WTC11 (cell line): Measurements from ENCODE around the gene MOSPD3. TPM values are rescaled to one million over a fixed set of nuclear protein-coding genes. Genes with fewer than 3 reads are reported as not detected.
A peak's percentile ranks its signal among the peaks of the same experiment; 100 is the strongest.

Source experiments
- ATAC-seq: fragments of 200-7000 bp; cut with Tn5 transposase; 2 replicates; pipeline ENCODE4 v1.10.0; 2021; ENCODE audit warnings: mild to moderate bottlenecking, moderate library complexity
- CTCF ChIA-PET: fragments of 300-600 bp; sonication (Branson Sonifier 250); formaldehyde crosslinking; loops from one replicate; lab custom pipeline; 2021; ENCODE audit warnings: antibody characterized with exemption; lab: Charles Lee
- POLR2A ChIA-PET: fragments of 350-600 bp; sonication (Branson Sonifier 250); formaldehyde crosslinking; loops from one replicate; lab custom pipeline; 2021; ENCODE audit warnings: antibody characterized with exemption; lab: Charles Lee
- DNase-seq: peaks from one replicate; pipeline ENCODE4 v3.0.0; 2021; ENCODE audit warnings: low spot score
- H3K27ac Mint-ChIP-seq: 2 replicates; pipeline ENCODE4 v1.8.0; 2021; ENCODE audit warnings: mixed read lengths
- H3K27me3 Mint-ChIP-seq: 2 replicates; pipeline ENCODE4 v1.8.0; 2021; ENCODE audit warnings: low read depth, mild to moderate bottlenecking, moderate library complexity, mixed read lengths
- H3K36me3 Mint-ChIP-seq: 2 replicates; pipeline ENCODE4 v1.8.0; 2021; ENCODE audit warnings: mixed read lengths
- H3K4me1 Mint-ChIP-seq: 2 replicates; pipeline ENCODE4 v1.8.0; 2022; ENCODE audit warnings: mixed read lengths
- H3K4me3 Mint-ChIP-seq: 2 replicates; pipeline ENCODE4 v1.8.0; 2021; ENCODE audit warnings: mild to moderate bottlenecking, moderate library complexity, mixed read lengths
- H3K9me3 Mint-ChIP-seq: 2 replicates; pipeline ENCODE4 v1.8.0; 2021; ENCODE audit warnings: mixed read lengths
- CREM ChIP-seq: sonication (generic); formaldehyde crosslinking; IDR thresholded peaks from 2 replicates; pipeline ENCODE4 v1.8.1; 2022; ENCODE audit warnings: mild to moderate bottlenecking, missing genetic modification reagents, moderate library complexity
- ESRRA ChIP-seq: sonication (generic); formaldehyde crosslinking; IDR thresholded peaks from 2 replicates; pipeline ENCODE4 v1.8.1; 2022; ENCODE audit warnings: mild to moderate bottlenecking, missing genetic modification reagents, borderline replicate concordance
- ETV6 ChIP-seq: sonication (generic); formaldehyde crosslinking; IDR thresholded peaks from 2 replicates; pipeline ENCODE4 v1.8.1; 2022; ENCODE audit warnings: mild to moderate bottlenecking, missing genetic modification reagents
- FOXK1 ChIP-seq: sonication (generic); formaldehyde crosslinking; IDR thresholded peaks from 2 replicates; pipeline ENCODE4 v1.8.0; 2022; ENCODE audit warnings: mild to moderate bottlenecking, moderate library complexity, missing genetic modification reagents
- NR1H2 ChIP-seq: sonication (generic); formaldehyde crosslinking; IDR thresholded peaks from 2 replicates; pipeline ENCODE4 v1.9.0; 2021; ENCODE audit warnings: mild to moderate bottlenecking, moderate library complexity, missing genetic modification reagents
- SMAD3 ChIP-seq: sonication (generic); formaldehyde crosslinking; IDR thresholded peaks from 2 replicates; pipeline ENCODE4 v1.8.0; 2022; ENCODE audit warnings: missing genetic modification reagents, mild to moderate bottlenecking, borderline replicate concordance
- TEAD1 ChIP-seq: sonication (generic); formaldehyde crosslinking; IDR thresholded peaks from 2 replicates; pipeline ENCODE4 v1.8.0; 2022; ENCODE audit warnings: mild to moderate bottlenecking, missing genetic modification reagents
- ZNF396 ChIP-seq: fragments of 250-450 bp; sonication (Bioruptor Pico); IDR thresholded peaks from 2 replicates; pipeline ENCODE4 v1.8.0; 2021; ENCODE audit warnings: mild to moderate bottlenecking, moderate library complexity, borderline replicate concordance
- total RNA-seq: library from RNA; stranded (reverse); gene quantifications from 3 replicates; pipeline ENCODE4 v1.2.3, GENCODE V29; 2021
- TF ChIP-seq, protein P1 (sequence below): sonication (generic); formaldehyde crosslinking; IDR thresholded peaks from 2 replicates; pipeline ENCODE4 v1.8.0; 2022; ENCODE audit warnings: missing genetic modification reagents
- TF ChIP-seq, protein P2 (sequence below): sonication (generic); formaldehyde crosslinking; IDR thresholded peaks from 2 replicates; pipeline ENCODE4 v1.8.1; 2022; ENCODE audit warnings: mild to moderate bottlenecking, moderate library complexity, missing genetic modification reagents

MOSPD3 gene
- total RNA-seq, 1 experiment from 2014 or later: 21.9 TPM

DNA sequence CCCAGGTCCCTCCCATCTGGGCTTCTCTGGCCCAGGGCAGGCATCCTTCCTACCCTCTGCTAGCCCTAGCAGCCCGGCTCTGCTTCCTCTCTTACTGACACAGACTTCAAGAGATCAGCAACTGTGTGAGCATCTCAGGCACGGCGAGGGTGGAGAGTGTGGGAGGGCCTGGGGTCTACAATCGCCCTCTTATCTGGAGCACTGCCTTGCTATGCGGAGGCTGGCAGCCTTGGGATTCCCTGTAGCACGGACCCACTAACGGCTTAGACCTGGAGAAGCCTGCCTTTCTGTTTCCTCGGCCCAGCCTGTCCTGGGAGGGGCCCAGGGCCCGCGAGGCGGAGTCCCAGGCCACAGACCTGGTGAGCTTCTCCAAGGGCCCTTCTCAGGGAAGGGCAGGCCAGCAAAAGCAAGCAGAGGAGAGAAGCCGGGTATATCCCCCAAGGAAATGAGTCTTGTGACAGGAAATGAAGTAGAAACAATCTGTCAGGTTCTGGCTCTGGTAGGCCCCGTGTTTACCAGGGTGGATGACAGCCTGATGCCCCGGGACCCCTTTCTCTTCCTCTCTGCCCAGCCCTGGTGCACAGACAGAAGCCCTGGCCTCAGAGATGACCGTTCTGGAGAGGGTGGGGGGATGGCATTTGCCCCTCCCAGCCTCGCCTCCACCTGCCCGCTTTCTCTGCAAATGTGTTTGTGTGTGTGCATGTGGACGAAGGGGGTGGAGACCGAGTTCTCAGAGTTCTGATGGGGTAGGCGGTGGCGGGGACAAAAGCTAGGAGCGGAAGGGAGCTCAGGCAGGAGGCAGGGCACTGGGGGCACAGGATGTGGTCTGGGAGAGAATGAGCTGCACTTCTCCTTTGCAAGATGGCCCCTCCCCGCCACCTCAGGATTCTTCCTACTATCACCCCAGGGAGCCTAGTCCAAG lies 28.9 kb upstream of the MOSPD3 start:
- Mint-ChIP-seq H3K27me3 (peaks cover 5% of the 10 kb centered on the region; the same call in 1 of the 2 replicates), H3K9me3 (no peaks in the 10 kb centered on the region), H3K36me3 (peaks cover 4% of the 10 kb centered on the region; the same call in 1 of the 2 replicates), H3K4me3 (peak overlapping the region; percentile 66), H3K27ac (peak overlapping the region; percentile 89), H3K4me1 (peaks cover 21% of the 10 kb centered on the region)
- TF ChIP-seq, protein P1, sequence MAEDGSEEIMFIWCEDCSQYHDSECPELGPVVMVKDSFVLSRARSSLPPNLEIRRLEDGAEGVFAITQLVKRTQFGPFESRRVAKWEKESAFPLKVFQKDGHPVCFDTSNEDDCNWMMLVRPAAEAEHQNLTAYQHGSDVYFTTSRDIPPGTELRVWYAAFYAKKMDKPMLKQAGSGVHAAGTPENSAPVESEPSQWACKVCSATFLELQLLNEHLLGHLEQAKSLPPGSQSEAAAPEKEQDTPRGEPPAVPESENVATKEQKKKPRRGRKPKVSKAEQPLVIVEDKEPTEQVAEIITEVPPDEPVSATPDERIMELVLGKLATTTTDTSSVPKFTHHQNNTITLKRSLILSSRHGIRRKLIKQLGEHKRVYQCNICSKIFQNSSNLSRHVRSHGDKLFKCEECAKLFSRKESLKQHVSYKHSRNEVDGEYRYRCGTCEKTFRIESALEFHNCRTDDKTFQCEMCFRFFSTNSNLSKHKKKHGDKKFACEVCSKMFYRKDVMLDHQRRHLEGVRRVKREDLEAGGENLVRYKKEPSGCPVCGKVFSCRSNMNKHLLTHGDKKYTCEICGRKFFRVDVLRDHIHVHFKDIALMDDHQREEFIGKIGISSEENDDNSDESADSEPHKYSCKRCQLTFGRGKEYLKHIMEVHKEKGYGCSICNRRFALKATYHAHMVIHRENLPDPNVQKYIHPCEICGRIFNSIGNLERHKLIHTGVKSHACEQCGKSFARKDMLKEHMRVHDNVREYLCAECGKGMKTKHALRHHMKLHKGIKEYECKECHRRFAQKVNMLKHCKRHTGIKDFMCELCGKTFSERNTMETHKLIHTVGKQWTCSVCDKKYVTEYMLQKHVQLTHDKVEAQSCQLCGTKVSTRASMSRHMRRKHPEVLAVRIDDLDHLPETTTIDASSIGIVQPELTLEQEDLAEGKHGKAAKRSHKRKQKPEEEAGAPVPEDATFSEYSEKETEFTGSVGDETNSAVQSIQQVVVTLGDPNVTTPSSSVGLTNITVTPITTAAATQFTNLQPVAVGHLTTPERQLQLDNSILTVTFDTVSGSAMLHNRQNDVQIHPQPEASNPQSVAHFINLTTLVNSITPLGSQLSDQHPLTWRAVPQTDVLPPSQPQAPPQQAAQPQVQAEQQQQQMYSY (CRISPR knock-in tag): peak; percentile 46; the same call in 1 of the 2 replicates
- TF ChIP-seq, protein P2, sequence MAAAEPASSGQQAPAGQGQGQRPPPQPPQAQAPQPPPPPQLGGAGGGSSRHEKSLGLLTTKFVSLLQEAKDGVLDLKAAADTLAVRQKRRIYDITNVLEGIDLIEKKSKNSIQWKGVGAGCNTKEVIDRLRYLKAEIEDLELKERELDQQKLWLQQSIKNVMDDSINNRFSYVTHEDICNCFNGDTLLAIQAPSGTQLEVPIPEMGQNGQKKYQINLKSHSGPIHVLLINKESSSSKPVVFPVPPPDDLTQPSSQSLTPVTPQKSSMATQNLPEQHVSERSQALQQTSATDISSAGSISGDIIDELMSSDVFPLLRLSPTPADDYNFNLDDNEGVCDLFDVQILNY: no peak
- DNase-seq (no peak), ATAC-seq (no peak)
- ChIA-PET CTCF (interaction anchor here (0.6 to 5.2 kb wide), 18 partner anchors 12 to 559 kb away, joined by 3 to 67 read pairs (median 10); partner anchors contain the start of genes PCOLCE, POP7 and TSC22D4), POLR2A (interaction anchor here (0.6 to 3.9 kb wide), 4 partner anchors 12 to 132 kb away, joined by 4 to 60 read pairs (median 23); partner anchors contain the start of genes MOSPD3 and PCOLCE)

DNA sequence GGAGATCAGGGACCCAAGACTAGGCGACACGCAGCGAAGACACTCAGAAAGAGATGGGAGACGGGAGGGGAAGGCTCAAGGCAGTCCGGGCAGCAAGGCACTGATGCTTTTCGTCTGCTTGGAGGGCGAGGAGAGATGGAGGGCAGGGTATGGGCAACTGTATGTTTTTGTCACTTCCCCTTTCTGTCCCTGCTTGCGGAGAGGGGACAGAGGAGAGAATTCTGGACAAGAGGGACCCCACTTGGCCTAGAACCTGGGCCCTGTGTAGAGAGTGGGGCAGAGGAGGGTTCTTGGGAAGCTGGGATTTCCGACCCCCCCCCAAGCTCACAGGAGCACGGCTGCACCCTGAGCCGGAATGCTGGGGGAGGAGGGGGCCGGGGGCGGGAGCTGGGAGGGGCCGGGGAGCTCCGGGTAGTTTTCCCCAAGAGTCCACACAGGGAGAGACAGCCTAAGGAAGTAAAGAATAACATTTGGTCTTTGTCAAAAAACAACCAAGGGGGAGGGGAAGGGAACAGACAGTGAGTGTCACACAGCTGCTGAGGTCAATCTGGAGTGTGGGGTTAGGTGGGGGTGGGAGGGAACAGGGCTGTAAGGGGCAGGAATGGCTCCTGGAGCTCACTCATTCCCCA lies 28.2 kb upstream of the MOSPD3 start:
- Mint-ChIP-seq H3K36me3 (no peaks in the 10 kb centered on the region; the same call in 1 of the 2 replicates), H3K27me3 (peaks cover 9% of the 10 kb centered on the region; the same call in 1 of the 2 replicates), H3K27ac (peak overlapping the region; percentile 100), H3K4me1 (peaks cover 26% of the 10 kb centered on the region), H3K4me3 (peak overlapping the region; percentile 99), H3K9me3 (no peaks in the 10 kb centered on the region)
- ATAC-seq: no peak
- ChIA-PET CTCF (interaction anchor here (0.6 to 5.2 kb wide), 22 partner anchors 12 to 558 kb away, joined by 3 to 67 read pairs (median 10); partner anchors contain the start of genes EPHB4, MOSPD3, PCOLCE and POP7), POLR2A (interaction anchor here (0.5 to 3.9 kb wide), 10 partner anchors 11 to 305 kb away, joined by 3 to 60 read pairs (median 4); partner anchors contain the start of genes GNB2, MOSPD3, PCOLCE and POP7)
- TF ChIP-seq SMAD3 (no peak), TEAD1 (CRISPR knock-in tag) (no peak), ZNF396 (CRISPR knock-in tag) (no peak), NR1H2 (CRISPR knock-in tag) (no peak)
- no peak for DNase-seq

DNA sequence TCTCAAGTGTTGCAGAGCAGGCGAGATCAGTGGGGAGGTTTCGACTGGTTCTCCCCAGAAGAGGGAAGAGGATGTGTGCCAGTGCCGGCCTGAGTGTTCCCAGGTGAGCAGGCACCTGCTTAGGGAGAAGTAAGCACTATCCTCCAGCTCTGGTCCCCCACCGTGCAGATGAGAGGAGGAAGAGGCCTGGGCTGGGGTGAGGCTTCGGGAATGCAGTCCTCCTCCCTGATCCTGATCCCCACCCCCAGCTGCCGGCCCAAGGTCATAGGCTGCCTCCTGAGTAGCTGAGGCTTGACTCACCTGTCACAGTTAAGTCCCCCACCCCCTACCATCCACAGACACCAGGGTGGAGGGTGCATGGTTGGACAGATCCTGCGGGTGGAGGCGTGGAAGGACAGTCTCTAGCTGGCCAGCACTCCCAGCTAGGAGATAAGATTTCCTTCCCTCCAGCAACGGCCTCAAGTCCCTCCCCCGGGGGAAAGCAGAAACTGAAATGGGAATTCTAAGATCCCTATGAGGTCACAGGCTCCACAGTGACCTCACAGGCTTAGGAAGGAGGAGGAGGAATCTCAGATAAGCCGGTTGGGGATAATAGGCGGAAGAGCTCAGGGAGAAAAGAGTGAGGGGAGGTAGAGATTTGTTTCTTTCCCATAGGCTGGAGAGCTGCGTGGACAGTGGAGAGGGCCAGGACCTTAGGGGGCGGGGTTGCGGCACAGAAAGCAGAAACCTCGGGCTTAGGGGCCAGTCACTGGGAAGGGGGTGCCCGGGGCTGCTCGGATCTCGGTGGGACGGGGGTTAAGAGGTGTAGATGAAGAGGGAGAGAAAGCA lies 27.4 kb upstream of the MOSPD3 start:
- Mint-ChIP-seq H3K27me3 (peaks cover 15% of the 10 kb centered on the region; the same call in 1 of the 2 replicates), H3K4me3 (peak overlapping the region; percentile 99), H3K36me3 (no peaks in the 10 kb centered on the region), H3K4me1 (peaks cover 33% of the 10 kb centered on the region), H3K27ac (peak overlapping the region; percentile 100), H3K9me3 (no peaks in the 10 kb centered on the region)
- ChIA-PET CTCF (interaction anchor here (0.6 to 5.2 kb wide), 25 partner anchors 9 to 381 kb away, joined by 3 to 67 read pairs (median 9); partner anchors contain the start of genes EPHB4, MOSPD3, PCOLCE and POP7), POLR2A (interaction anchor here (0.5 to 3.9 kb wide), 12 partner anchors 12 to 305 kb away, joined by 3 to 60 read pairs (median 4); partner anchors contain the start of genes GNB2, MOSPD3, PCOLCE and POP7)
- ATAC-seq: peak; percentile 1; the same call in 1 of the 2 replicates
- TF ChIP-seq FOXK1 (no peak), ETV6 (CRISPR knock-in tag) (peak; percentile 28; the same call in 1 of the 2 replicates), CREM (CRISPR knock-in tag) (peak; percentile 31; the same call in 1 of the 2 replicates), ESRRA (CRISPR knock-in tag) (peak; percentile 58; the same call in 1 of the 2 replicates)
- DNase-seq: peak; percentile 64
